Endothelial cell of umbilical vein (primary cell): ENCODE measurements around the gene GNAO1. TPM values are rescaled to one million over a fixed set of nuclear protein-coding genes. Genes with fewer than 3 reads are reported as not detected.

Source experiments
- BruUV-seq: library from RNA; stranded (reverse); fragments of 400-500 nt; replicated peaks from 2 replicates; lab custom pipeline; 2021; lab: Mats Ljungman, UMichigan
- CTCF ChIA-PET: fragments of 300-600, 350-600 bp; sonication (Branson Sonifier 250); formaldehyde crosslinking; loops from one replicate; lab custom pipeline; 2021; ENCODE audit warnings: antibody characterized with exemption, inconsistent platforms; lab: Charles Lee
- POLR2A ChIA-PET: fragments of 300-600, 350-600 bp; sonication (Branson Sonifier 250); formaldehyde crosslinking; loops from one replicate; lab custom pipeline; 2021; ENCODE audit warnings: antibody characterized with exemption, inconsistent platforms; lab: Charles Lee
- DNase-seq: peaks from one replicate; pipeline ENCODE4 v3.0.0-alpha.2; 2011; ENCODE audit warnings: low read depth, low spot score
- FAIRE-seq: peaks from 2 replicates; lab custom pipeline; 2011; peaks lifted over from hg19 to GRCh38; lab: Jason Lieb, UNC
- H2AFZ ChIP-seq: 2 replicates; pipeline ENCODE4 v1.6.0; 2012; ENCODE audit warnings: low read depth, low read length, control low read depth, inconsistent platforms
- H3K27ac ChIP-seq: 2 replicates; pipeline ENCODE4 v1.5.1; 2011; ENCODE audit warnings: low read depth, mild to moderate bottlenecking, control low read depth, low read length, moderate library complexity; ENCODE audit not compliant: insufficient read depth
- H3K27me3 ChIP-seq, 2 experiments: 2 replicates each; pipeline versions ENCODE4 v1.6.0 to v1.6.1; 2011; ENCODE audit warnings: low read length in 2 of 2, mixed read lengths in 1 of 2; ENCODE audit not compliant: control insufficient read depth in 2 of 2, insufficient read depth in 2 of 2
- H3K36me3 ChIP-seq, 2 experiments: 2 replicates in 1 of 2; 3 replicates in 1 of 2; pipeline ENCODE4 v1.5.1; 2011; ENCODE audit warnings: low read length in 2 of 2, mild to moderate bottlenecking in 1 of 2, moderate library complexity in 1 of 2; ENCODE audit not compliant: control insufficient read depth in 2 of 2, insufficient read depth in 2 of 2; ENCODE audit errors: extremely low read depth in 1 of 2
- H3K4me1 ChIP-seq: 3 replicates; pipeline ENCODE4 v1.5.1; 2011; ENCODE audit warnings: mild to moderate bottlenecking, low read length; ENCODE audit not compliant: control insufficient read depth, insufficient read depth; ENCODE audit errors: extremely low read depth
- H3K4me2 ChIP-seq: 2 replicates; pipeline ENCODE4 v1.6.1; 2011; ENCODE audit warnings: low read length, control low read depth, mixed read lengths; ENCODE audit not compliant: insufficient read depth
- H3K4me3 ChIP-seq, 3 experiments: fragments of 200-600 bp in 1 of 3; sonication (generic), shearing (Covaris generic) in 1 of 3; replicated peaks in 1 of 3; 2 replicates each; pipeline ENCODE4 v1.5.1; 2011 to 2016; ENCODE audit warnings: control low read depth in 3 of 3, low read length in 3 of 3, mild to moderate bottlenecking in 2 of 3, inconsistent platforms in 1 of 3, low read depth in 1 of 3, moderate library complexity in 1 of 3; ENCODE audit not compliant: insufficient read depth in 1 of 3
- H3K79me2 ChIP-seq: 2 replicates; pipeline ENCODE4 v1.6.0; 2012; ENCODE audit warnings: low read length, inconsistent platforms; ENCODE audit not compliant: control insufficient read depth, insufficient read depth
- H3K9ac ChIP-seq: replicated peaks from 2 replicates; pipeline ENCODE3; 2011; ENCODE audit warnings: low read length, control low read depth; ENCODE audit not compliant: insufficient read depth; ENCODE audit errors: extremely low read depth
- H3K9me1 ChIP-seq: replicated peaks from 3 replicates; pipeline ENCODE4 v1.6.0; 2011; ENCODE audit warnings: mild to moderate bottlenecking, low read length; ENCODE audit not compliant: control insufficient read depth, insufficient read depth; ENCODE audit errors: extremely low read depth
- H3K9me3 ChIP-seq: replicated peaks from 2 replicates; pipeline ENCODE4 v1.5.1; 2012; ENCODE audit warnings: low read length, inconsistent platforms; ENCODE audit not compliant: control insufficient read depth, insufficient read depth
- H4K20me1 ChIP-seq: replicated peaks from 2 replicates; pipeline ENCODE3; 2011; ENCODE audit warnings: mild to moderate bottlenecking, low read length; ENCODE audit not compliant: control insufficient read depth, insufficient read depth; ENCODE audit errors: extremely low read depth
- CTCF ChIP-seq, 2 donors: IDR thresholded peaks; 1 replicate in 1 of 2; 2 replicates in 1 of 2; pipeline ENCODE4 v1.5.1; 2011; ENCODE audit warnings: low read length in 2 of 2, mild to moderate bottlenecking in 2 of 2, moderate library complexity in 2 of 2, control low read depth in 1 of 2, inconsistent platforms in 1 of 2, low read depth in 1 of 2; ENCODE audit not compliant: insufficient read depth in 1 of 2; ENCODE audit errors: extremely low read depth in 1 of 2
- EZH2 ChIP-seq: IDR thresholded peaks from 2 replicates; pipeline ENCODE4 v1.6.1; 2012; ENCODE audit warnings: borderline replicate concordance, low read depth, mild to moderate bottlenecking, moderate library complexity, low read length, inconsistent platforms; ENCODE audit not compliant: severe bottlenecking
- FOS ChIP-seq: IDR thresholded peaks from 2 replicates; pipeline ENCODE4 v1.6.1; 2011; ENCODE audit warnings: mild to moderate bottlenecking, low read length, moderate library complexity, borderline replicate concordance; ENCODE audit not compliant: insufficient read depth
- GATA2 ChIP-seq: IDR thresholded peaks from 2 replicates; pipeline ENCODE4 v1.7.0; 2011; ENCODE audit warnings: low read depth, mild to moderate bottlenecking, moderate library complexity, mixed read lengths, low read length; ENCODE audit not compliant: insufficient read length, insufficient read depth
- JUN ChIP-seq: IDR thresholded peaks from 2 replicates; pipeline ENCODE4 v1.6.1; 2011; ENCODE audit warnings: borderline replicate concordance, low read depth; ENCODE audit not compliant: insufficient read length, insufficient read depth
- MAX ChIP-seq: IDR thresholded peaks from 2 replicates; pipeline ENCODE4 v1.6.1; 2011; ENCODE audit not compliant: insufficient read depth, insufficient read length
- MYC ChIP-seq: IDR thresholded peaks from one replicate; pipeline ENCODE4 v1.6.1; 2011; ENCODE audit warnings: mild to moderate bottlenecking, low read depth, low read length
- POLR2A ChIP-seq: IDR thresholded peaks from 2 replicates; pipeline ENCODE4 v1.6.1; 2012; ENCODE audit warnings: low read depth, mild to moderate bottlenecking, control low read depth, low read length
- POLR2AphosphoS5 ChIP-seq: IDR thresholded peaks from 2 replicates; pipeline ENCODE4 v1.6.1; 2012; ENCODE audit warnings: low read depth, mild to moderate bottlenecking, control low read depth, low read length, moderate library complexity; ENCODE audit not compliant: insufficient read depth
- dilution Hi-C: fragments of 300-500 bp; cut with MboI; formaldehyde crosslinking; loops from one replicate; pipeline ENCODE4 v1.15.0; 2019; ENCODE audit warnings: low sequenced_read_pairs; ENCODE audit not compliant: extremely low pct_ligation_motif_present
- intact Hi-C: fragments of 100-400 bp; cut with micrococcal nuclease; formaldehyde crosslinking; loops from one replicate; pipeline ENCODE4 v1.10.0; 2022
- polyA plus RNA-seq, 4 experiments: library from polyadenylated mRNA; depleted of rRNA in 3 of 4; stranded (reverse) in 3 of 4; unstranded in 1 of 4; fragments of >200 nt; gene quantifications; 2 replicates each; pipeline versions ENCODE4 v1.2.1 to v1.2.3, GENCODE V29; 2011 to 2012; ENCODE audit warnings: missing spikeins in 1 of 4
- total RNA-seq: library from RNA; stranded (reverse); gene quantifications from 2 replicates; pipeline ENCODE4 v1.2.3, GENCODE V29; 2021

The GNAO1 gene
- total and polyA plus RNA-seq, 2 donors (not counting 3 experiments of a cell fraction or from before 2014, with no cell fraction given) = not detected

GRCh38 chr16:56362706-56363105 lies 171.4 kb downstream of the GNAO1 start:
- CTCF ChIA-PET = no interaction called here
- Histone ChIP-seq H3K36me3 (peaks cover 0 to 20% of the 10 kb centered on the region in 2 experiments), H3K9ac (no peak overlapping the region), H3K4me3 (no peak overlapping the region), H2AFZ (no peak overlapping the region), H3K27ac (no peak overlapping the region), H3K79me2 (no peaks in the 10 kb centered on the region), H4K20me1 (no peaks in the 10 kb centered on the region), H3K4me2 (no peak overlapping the region), H3K4me1 (no peaks in the 10 kb centered on the region), H3K9me3 (no peaks in the 10 kb centered on the region), H3K27me3 (no peaks in the 10 kb centered on the region), H3K9me1 (no peaks in the 10 kb centered on the region)
- intact Hi-C loops (no loop called here), dilution Hi-C loops (no loop called here)
- DNase-seq (no peak), FAIRE-seq (no peak)
- no TSS peak for BruUV-seq
- no peak for TF ChIP-seq MYC
- TF ChIP-seq GATA2 = no peak
- no peak for TF ChIP-seq CTCF (IDR thresholded peaks at IDR 0.05; ENCODE audit: extremely low read depth in 1 of 2, insufficient read depth in 1 of 2, low read depth in 1 of 2, low read length in 2 of 2)
- TF ChIP-seq EZH2 = no peak
- no peak for TF ChIP-seq FOS
- TF ChIP-seq POLR2AphosphoS5 = no peak
- TF ChIP-seq JUN = no peak
- no peak for TF ChIP-seq POLR2A
- TF ChIP-seq MAX = no peak
- POLR2A ChIA-PET = no interaction called here
